ENCODE measurements around the gene MAPK8IP2.
A peak's percentile ranks its signal among the peaks of the same experiment; 100 is the strongest.

The MAPK8IP2 gene

DNA sequence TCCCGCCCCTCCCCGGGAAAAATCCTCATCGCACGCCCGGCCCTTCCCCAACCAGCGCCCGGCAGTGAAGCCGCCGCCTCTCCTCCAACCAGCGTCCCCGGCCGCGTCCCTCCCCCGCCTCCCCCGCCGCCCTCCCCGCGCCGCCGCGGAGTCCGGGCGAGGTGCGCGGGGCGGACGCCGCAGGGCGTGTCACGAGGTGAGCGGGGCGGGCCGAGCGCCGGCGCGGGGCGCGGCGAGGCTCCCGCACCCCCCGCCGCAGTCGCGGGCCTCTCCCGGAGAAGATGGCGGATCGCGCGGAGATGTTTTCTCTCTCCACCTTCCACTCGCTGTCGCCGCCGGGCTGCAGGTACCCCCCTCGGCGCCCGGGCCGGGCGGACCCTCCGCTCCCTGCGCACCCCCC lies at the start of gene MAPK8IP2:
Gene MAPK8IP2, plus strand, starts transcription at position 256 of the 400 bp plus-strand sequence. Its CDS starts 26 bp downstream, at position 282.
- no peak for DNase-seq (ENCODE audit: low read depth in 2 of 2, low spot score in 1 of 2)

DNA sequence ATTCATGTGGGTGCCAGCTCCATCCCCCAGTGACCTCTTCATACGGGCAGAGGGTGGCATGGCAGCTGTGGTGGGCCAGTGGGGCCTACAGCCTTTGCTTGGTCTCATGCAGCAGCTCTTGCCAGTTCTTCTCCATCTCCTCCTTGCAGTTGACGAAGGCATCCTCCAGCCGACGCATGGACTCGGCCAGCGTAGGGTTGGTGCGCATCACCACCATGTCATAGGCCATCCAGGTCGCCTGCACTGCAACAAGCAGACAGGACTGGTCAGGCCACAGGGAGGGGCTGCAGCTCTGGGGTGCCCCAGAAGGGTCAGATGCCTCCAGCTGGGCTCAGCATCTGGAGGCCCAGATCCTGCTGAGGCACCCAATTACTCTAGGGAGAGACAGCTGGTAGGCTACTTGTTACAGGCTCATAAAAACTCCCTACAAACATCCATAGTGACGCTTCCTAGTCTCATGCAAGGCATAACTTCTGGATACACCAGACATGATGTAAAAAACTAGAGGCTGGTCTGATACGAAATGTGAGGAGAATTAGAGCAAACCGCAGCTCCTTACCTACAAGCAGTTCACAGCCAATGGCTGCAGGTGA lies 49.3 kb upstream of the MAPK8IP2 start:
- no peak for DNase-seq (ENCODE audit: low read depth in 2 of 2, low spot score in 1 of 2)

DNA sequence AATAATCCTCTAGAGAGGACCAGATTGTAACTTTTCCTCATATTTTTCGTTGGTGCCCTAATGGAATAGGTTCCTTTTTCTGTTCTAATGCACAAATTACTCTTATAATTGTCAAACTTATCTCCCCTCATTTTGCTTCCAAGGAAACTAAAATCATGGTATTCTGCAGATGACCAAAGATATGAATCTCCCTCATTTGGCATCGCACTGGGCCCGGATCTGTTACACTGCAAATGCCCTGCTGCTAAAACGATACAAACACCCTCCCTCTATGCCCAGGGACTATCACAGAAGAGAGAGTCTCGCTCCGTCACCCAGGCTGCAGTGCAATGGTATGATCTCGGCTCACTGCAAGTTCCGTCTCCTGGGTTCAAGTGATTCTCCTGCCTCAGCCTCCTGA lies 47.3 kb upstream of the MAPK8IP2 start:
- no peak for DNase-seq (ENCODE audit: low read depth in 2 of 2, low spot score in 1 of 2)

DNA sequence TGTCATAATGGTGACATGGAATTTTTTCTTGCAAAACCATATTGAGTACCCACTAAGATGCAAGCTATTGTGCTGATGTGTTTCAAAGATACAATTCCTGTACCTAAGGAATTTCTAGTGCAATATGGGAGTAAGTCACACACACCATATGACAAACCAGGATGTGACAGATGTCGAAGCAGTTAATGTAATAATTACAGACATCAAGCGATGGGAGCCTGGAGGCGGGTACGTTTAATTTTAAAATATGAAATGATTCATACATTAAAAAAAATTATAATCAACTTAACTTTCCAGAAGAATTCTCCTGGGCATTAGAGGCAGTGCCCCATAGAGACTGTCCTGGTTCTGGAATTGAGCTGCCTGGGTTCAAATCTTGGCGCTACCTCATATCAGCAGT lies 43.9 kb upstream of the MAPK8IP2 start:
- no peak for DNase-seq (ENCODE audit: low read depth in 2 of 2, low spot score in 1 of 2)

DNA sequence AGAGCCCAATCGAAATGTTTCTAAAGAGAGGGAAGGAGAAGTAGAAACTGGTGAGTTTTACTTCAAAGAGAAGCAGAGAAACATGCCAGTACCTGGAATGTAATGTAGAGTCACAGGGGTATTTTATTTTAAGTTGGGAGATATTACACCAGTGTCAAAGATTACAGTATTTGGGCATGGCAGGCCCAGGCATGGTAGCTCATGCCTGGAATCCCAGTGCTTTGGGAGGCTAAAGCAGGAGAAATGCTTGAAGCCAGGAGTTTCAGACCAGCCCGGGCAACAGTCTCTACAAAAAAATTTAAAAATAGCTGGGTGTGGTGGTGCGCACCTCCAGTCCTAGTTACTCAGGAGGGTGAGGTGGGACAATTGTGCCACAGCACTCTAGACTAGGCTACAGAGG lies 40.6 kb upstream of the MAPK8IP2 start:
- no peak for DNase-seq (ENCODE audit: low read depth in 2 of 2, low spot score in 1 of 2)

DNA sequence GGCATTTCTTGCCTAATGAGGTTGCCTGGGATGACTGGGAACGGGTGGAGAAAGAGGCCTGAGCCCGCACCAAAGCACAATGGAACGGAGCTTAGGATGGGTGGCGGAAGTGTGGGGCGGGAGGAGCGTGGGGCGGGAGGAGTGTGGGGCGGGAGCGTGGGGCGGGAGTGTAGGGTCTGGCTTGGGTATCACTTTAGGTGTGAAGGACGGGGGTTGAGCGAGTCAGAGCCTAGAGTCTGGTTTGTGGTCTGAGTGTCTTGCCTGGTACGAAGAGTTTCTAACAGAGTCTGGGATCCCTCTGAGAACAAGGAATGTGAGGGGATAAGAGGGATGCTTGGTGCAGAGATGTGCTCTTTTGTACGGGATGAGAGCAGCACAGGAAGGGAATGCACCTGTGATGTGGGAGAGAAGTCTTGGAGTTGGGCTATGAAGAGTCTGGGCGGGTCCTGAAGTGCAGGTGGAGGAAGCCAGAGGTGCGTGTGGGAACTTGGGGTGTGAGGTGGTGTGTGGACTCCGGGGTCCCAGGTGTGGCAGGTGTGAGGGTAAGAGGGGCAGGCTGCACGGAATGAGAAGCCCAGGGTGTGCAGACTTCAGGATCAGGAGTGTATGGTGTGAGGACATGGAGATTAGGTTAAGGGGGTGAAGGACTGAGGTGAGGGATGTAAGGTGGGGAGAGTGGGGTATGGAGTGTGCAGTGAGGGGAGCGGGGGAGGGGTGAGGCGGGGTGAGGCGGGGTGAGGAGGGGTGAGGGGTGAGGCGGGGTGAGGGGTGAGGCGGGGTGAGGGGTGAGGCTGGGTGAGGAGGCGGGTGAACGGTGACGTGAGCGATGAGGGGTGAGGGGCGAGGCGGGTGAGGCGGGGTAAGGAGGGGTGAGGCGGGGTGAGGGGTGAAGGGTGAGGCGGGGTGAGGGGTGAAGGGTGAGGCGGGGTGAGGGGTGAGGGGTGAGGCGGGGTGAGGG lies 38.9 kb upstream of the MAPK8IP2 start:
- DNase-seq (ENCODE audit: low read depth in 2 of 2, low spot score in 1 of 2), result no peak

DNA sequence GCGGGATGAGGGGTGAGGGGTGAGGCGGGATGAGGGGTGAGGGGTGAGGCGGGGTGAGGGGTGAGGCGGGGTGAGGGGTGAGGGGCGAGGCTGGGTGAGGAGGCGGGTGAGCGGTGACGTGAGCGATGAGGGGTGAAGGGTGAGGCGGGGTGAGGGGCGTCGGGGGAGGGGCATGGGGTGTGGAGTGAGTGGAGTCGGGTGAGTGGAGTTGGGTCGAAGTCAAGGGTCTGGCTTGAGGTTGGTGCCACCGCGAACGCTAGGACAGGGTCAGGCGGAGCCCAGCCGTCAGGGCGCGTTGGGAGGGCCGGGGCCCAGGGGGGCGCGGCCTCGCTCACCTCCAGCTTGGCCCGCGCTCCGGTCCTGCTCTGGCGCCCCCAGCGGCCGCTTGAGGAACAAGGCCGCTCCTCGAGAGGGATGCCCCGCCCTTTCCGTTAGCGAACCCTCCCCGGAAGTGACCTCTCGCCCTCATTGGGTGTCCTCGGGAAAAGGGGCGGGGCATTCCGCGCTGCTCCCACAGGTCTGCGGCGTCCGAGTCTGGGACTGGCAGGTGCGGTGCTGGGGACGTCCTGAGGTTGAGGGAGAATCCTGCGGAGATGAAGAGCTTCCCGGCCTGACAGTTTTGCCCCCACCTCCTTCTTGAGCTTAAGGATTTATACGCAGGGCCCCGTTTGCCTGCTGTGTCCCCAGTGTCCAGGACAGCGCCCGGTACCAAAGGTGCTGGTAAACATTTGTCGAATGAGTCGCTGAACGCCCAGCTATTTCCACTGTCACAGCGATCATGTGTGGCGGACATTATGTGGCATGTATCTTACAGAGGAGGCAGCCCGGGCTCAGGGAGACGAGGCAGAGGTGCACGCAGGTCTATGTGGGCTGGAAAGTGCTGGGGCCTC lies 37.8 kb upstream of the MAPK8IP2 start, which contains the start of gene SYCE3:
Gene SYCE3, minus strand, starts transcription at position 397 of the 890 bp plus-strand sequence. CDS start 6,514 bp downstream, outside the sequence.
- DNase-seq (ENCODE audit: low read depth in 2 of 2, low spot score in 1 of 2), result peak; percentile 91 to 96

DNA sequence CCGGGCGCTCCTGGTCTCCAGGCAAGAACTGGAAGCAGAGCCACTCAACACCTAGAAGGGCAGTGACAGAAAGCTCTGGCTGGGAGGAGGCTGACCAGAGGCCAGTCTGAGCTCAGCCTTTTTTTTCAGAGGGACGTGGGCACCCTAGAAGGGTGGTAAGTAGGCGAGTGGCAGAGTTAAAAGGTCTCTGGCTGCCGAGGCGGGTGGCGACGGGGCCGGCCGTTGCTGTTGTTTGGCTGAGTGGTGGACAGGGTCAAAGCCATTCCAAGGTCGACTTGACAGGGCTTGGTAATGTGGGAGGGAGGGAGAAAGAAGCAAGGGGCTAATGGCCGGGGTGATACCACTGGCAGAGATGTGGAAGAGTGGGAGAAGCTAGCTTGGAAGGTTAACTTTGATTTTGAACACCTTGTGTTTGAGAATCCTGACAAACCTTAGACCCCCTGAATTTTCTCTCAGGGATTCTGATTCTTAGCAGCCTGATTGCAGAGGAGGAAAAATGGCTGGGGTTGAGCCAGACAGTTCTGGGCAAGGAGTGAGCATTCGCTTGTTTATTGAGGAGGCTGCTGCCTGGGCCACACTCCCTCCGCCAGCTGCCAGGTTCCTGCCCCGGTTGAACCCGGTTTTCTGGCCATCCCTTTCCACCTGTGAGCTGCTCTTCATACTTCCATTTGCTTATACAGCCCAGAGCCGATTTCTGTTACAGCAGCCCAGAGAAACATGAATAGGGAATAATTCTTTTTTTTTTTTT lies 37.0 kb upstream of the MAPK8IP2 start:
- no peak for DNase-seq (ENCODE audit: low read depth in 2 of 2, low spot score in 1 of 2)

DNA sequence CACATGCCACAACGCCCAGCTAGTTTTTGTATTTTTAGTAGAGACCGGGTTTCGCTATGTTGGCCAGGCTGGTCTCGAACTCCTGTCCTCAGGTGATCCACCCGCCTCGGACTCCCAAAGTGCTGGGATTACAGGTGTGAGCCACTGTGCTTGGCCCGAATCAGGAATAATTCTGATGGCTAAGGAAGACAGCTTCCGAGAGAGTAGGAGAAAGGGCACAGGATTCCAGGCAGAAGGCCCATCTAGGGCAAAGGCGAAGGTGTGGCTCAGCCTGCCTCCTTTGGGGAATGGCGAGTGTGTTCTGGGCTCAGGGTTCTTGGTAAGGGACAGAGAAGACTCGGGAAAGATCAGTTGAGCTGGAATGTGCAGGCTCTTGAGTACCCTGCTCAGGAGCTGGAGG lies 36.3 kb upstream of the MAPK8IP2 start:
- DNase-seq (ENCODE audit: low read depth in 2 of 2, low spot score in 1 of 2), result no peak

DNA sequence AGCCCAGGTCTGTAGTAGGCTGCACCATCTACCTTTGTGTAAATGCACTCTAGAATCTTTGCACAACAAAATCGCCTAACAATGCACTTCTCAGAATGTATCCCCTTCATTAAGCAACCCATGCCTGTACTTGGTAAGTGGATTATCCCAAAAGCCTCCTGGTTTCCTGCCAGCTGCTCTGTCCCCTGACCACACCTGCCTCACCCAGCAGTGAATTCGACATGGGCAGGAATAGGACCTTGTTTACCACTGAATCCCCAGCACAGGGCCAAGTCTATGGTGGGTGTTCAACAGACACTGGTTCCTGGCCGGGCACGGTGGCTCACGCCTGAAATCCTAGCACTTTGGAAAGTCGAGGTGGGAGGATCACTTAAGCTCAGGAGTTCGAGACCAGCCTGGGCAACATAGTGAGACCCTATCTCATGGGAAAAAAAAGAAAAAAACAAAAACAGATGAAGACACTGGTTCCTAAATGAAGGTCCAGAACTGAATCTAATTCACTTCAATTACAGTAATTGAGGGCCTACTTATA lies 32.8 kb upstream of the MAPK8IP2 start:
- DNase-seq (ENCODE audit: low read depth in 2 of 2, low spot score in 1 of 2), result no peak

DNA sequence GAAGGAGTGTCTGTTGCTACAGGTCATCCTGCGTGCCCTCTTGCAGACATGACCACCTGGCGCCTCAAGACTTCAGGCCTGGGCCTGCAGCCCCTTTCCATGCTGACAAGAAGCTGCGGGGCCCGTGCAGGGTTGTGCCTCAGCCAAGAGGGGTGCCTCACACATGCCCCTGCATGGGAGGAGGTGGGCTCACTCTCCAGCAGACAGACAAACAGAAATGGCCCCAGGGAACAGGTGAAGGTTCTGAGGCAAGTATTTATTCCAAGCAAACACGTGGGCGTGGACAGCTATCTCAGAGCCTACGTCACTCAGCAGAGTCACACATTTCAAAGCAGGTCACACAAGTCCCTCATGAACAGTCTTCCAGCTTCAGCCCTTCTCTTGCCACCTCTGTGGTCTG lies 32.0 kb upstream of the MAPK8IP2 start:
- no peak for DNase-seq (ENCODE audit: low read depth in 2 of 2, low spot score in 1 of 2)

DNA sequence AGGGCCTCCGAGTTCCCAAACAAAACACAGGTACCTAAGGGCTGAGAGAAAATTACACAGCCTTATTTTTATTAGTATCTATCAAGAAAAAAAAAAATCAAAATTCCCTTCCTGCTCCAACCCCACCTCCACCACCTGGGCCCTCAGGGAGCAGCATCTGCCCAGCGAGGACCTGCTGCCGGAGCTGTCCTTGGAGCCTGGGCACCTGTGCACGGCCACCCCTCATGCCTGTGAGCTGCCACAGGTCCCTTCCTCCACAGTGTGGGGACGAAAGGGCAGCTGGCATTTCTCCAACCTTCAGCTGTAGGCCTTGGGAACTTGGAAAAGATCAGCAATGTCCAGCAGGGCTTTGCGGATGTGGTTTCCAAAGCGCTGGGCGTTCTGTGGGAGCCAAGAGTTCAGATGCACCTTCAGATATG lies 31.5 kb upstream of the MAPK8IP2 start:
- no peak for DNase-seq (ENCODE audit: low read depth in 2 of 2, low spot score in 1 of 2)

DNA sequence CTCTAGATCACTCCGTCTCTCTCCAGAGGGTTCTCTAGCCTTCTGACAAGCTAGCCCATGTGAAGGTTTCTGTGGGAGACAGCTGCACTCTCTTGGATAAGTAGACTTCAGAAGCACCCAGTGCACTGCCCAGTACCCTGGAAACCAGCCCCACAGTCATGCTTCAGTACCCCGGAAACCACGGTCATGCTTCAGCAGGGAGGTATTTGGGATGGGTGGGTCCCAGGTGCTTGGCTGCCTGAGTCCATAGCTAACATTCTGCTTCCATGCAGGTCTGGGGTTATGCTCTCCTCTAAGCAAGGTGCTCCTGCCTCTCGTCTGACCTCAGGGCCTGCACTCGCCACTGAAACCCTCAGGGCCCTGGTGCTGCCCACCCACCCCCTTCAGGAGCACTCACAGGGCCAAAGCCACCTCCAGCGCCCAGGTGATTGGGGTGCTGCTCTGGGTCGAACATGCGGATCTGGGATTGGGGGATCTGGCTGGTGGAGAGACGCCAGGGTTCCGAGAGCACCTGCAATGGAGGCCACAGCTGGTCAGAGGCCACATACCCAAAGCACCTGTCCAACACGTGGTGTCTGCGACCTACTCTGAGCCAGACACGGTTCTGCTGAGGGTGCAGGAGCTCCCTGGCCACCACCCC lies 30.6 kb upstream of the MAPK8IP2 start:
- no peak for DNase-seq (ENCODE audit: low read depth in 2 of 2, low spot score in 1 of 2)

DNA sequence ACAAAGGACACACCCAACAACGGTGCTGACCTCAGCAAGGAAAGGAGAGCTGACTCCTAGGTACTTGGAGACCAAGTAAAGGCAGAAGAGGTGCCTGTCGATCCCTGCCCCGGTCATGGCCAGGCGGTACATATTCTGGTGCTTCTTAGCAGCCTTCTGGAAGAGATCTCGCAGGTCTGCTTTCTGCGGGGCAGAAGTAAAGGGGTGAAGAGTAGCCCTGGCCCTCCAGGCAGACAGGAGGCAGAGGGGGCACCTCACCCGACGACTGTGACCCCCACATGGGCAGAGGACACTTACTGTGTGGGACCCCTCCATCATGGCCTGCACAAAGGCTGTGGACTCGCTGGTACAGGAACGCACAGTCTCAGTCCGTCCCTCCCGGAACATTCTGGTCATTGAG lies 29.7 kb upstream of the MAPK8IP2 start:
- DNase-seq (ENCODE audit: low read depth in 2 of 2, low spot score in 1 of 2), result no peak

DNA sequence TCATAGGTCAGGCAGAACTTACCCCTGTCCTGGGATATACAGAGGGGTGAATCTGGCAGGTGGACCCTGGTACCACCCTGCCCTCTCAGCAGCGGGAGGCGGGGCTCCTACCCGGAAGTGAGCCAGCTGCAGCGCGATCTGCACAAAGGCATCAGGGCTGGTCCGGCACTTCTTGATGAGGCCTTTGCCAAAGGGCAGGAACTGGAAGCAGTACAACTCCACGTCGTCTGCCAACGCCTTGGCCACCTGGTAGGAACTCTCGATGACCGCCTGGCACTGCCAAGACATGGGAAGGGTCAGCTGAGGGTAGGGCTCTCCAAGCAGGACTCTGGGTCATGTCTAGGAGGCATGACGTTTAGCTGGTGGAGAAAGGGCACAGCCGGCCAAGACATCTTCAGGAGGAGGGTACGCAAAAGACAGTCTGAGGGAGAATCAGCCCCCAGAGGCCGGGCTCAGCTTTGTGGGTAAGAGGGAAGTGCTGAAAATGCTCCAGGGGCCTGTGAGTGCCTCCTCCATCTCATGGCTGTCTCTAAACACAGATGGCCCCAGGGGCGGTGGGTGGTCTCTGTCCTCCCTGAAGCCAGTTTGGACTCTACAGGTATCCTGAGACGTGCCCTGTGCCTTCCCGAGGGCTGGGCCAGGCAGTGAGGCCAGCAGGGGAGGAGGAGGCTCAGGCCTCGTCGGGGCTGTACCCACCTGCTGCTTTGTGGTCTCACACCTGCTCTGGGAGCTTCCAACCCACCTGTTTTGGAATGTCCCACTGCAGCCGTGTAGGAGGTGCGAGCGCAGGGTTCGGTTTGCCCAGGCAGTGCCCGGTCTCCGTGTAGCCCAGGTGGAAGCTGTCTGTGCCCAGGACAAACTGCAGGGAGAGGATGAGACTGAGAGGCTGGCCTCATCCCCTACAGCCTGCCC lies 29.1 kb upstream of the MAPK8IP2 start:
- no peak for DNase-seq (ENCODE audit: low read depth in 2 of 2, low spot score in 1 of 2)

DNA sequence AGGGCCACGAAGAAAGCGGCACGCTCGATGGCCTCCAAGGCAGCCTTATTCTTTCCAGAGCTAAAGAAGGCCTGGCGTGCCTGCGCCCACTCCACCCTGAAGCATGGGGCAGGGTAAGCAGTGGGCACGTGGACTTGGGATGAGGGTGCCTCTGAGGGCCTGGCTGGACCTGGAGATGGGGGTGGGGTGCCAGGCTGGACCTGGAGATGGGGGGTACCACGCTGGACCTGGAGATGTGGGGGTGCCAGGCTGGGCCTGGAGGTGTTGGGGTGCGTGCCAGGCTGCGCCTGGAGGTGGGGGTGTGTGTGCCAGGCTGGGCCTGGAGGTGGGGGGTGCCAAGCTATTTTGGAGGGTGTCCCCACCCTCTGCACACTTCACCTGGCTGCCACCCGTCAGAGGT lies 27.6 kb upstream of the MAPK8IP2 start:
- DNase-seq (ENCODE audit: low read depth in 2 of 2, low spot score in 1 of 2), result no peak

DNA sequence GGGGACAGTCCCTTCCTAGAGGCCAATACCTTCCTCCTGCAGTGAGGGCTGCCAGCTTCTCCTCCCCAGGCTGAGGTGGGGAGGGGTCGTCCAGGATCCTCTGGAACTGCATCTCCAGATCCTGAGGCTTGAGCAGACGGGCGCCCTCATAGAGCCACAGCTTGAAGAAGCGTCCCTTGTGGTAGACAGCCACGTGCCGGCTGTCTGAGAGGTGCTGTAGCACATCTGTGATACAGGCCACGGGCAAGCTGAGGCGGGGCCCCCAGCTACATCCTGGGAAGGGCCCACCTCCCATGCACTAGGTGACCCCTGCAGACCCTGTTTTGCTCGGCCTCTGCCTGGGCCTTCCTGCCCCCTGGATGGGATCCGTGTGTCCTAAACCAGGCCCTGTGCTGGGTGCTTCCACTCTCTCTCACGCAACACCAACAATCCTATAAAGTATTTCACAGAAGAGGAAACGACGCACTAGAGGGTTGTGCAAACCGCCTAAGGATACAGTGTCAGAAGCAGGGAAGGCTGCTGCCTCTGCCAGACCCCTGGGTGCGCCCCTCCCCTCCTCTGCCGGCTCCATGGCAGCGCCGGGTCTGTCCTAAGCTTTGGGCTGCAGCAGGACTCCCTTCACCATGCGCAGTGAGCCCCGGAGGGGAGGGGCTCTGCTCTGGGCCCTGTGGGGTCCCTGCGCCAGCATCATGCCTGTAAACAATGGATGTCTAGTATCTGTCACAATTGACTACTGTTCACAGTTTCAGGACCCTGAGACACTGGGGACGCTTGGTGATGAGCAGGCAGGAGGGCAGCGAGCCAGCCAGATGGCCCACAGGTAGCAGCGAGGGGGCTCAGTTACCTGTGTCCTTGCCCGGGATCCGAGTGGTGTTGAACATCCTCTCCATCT lies 26.9 kb upstream of the MAPK8IP2 start:
- DNase-seq (ENCODE audit: low read depth in 2 of 2, low spot score in 1 of 2), result no peak

DNA sequence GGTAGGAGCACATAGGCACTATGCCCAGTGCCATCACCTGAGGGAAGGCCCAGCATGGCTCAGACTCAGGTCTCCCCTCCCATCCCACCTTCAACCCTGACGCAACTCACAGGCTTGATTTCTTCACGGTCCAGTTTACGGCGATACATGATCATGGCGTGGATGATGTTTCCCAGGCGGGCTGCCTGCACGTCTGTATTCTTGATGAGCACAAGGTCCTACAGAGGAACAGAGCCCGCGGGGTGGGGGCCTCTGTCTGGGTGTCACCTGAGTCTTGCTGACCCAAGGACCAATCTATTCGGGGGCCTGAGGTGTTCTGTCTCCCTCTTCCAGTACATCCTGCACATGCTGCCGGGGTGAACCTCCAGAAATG lies 26.2 kb upstream of the MAPK8IP2 start:
- DNase-seq (ENCODE audit: low read depth in 2 of 2, low spot score in 1 of 2), result no peak

All from stimulated activated CD8-positive, alpha-beta memory T cell treated with anti-CD3 and anti-CD28 coated beads, Interleukin-4, amount 100 ng/mL, for 4 hours (primary cell).